Breast epithelium (tissue), 3 donors: ENCODE measurements around the gene CCDC86.

Experiments
- POLR2A ChIP-seq: fragments of 450-650 bp; IDR thresholded peaks from one replicate; pipeline ENCODE4 v1.6.1; 2016; ENCODE audit warnings: antibody characterized with exemption, mild to moderate bottlenecking, moderate library complexity
- POLR2AphosphoS5 ChIP-seq, 3 donors: sonication (generic); formaldehyde crosslinking; IDR thresholded peaks; one replicate each; pipeline ENCODE4 v1.6.1; 2017; ENCODE audit warnings: antibody characterized with exemption in 3 of 3
- TF ChIP-seq, protein P1 (sequence below), 3 donors: fragments of 450-650 bp; IDR thresholded peaks; one replicate each; pipeline ENCODE4 v1.5.1; 2016 to 2017; ENCODE audit warnings: antibody characterized with exemption in 3 of 3, mild to moderate bottlenecking in 3 of 3, moderate library complexity in 3 of 3

DNA sequence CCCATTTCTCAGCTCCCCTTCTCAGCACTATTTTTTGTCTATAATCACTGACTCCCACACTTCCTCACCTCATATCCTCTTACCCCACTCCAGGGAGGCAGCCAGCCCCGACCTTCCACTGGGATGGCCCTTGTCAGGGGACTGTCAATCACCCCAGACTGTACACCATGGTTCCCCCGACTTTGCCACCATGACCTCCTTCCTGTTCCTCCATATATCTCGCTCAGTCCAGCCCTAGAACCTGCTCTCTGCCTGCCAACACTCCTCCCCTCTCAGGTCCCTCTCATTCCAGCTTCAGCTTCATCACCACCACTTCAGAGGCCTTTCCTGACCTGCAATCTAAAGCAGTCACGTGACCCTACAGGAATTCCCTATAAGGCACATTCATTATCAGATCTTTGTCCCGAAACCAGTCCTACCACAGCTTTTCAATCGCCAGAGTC is 48.0 kb downstream of the CCDC86 start:
- TF ChIP-seq, protein P1, sequence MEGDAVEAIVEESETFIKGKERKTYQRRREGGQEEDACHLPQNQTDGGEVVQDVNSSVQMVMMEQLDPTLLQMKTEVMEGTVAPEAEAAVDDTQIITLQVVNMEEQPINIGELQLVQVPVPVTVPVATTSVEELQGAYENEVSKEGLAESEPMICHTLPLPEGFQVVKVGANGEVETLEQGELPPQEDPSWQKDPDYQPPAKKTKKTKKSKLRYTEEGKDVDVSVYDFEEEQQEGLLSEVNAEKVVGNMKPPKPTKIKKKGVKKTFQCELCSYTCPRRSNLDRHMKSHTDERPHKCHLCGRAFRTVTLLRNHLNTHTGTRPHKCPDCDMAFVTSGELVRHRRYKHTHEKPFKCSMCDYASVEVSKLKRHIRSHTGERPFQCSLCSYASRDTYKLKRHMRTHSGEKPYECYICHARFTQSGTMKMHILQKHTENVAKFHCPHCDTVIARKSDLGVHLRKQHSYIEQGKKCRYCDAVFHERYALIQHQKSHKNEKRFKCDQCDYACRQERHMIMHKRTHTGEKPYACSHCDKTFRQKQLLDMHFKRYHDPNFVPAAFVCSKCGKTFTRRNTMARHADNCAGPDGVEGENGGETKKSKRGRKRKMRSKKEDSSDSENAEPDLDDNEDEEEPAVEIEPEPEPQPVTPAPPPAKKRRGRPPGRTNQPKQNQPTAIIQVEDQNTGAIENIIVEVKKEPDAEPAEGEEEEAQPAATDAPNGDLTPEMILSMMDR (IDR thresholded peaks at IDR 0.05), result no peak
- TF ChIP-seq POLR2A (no peak), POLR2AphosphoS5 (IDR thresholded peaks at IDR 0.05) (no peak)
